HG03520 (cell line): Measurements from ENCODE around the gene SPAG4.

Source experiments
- ATAC-seq: cut with Tn5 transposase; IDR thresholded peaks from one replicate; pipeline ENCODE4 v1.9.1; 2021; ENCODE audit warnings: mild to moderate bottlenecking, moderate library complexity; ENCODE audit not compliant: unreplicated experiment

SPAG4 gene

GRCh38 chr20:35652641-35653429, 37.2 kb downstream of the SPAG4 start:
- no peak for ATAC-seq

- no peak for ATAC-seq
Measured at GRCh38 chr20:35653430-35653734, 37.8 kb downstream of the SPAG4 start.

GRCh38 chr20:35653893-35654292, 38.3 kb downstream of the SPAG4 start:
- ATAC-seq, result no peak

- no peak for ATAC-seq
Measured at GRCh38 chr20:35654415-35654814, 38.8 kb downstream of the SPAG4 start.

GRCh38 chr20:35657271-35657670, 41.6 kb downstream of the SPAG4 start:
- ATAC-seq, result no peak

- ATAC-seq, result no peak
Measured at GRCh38 chr20:35660122-35660937, 44.7 kb downstream of the SPAG4 start.

- ATAC-seq, result no peak
Measured at GRCh38 chr20:35661053-35661452, 45.4 kb downstream of the SPAG4 start.

GRCh38 chr20:35661908-35662307, 46.3 kb downstream of the SPAG4 start:
- ATAC-seq, result no peak

GRCh38 chr20:35662551-35662950, 46.9 kb downstream of the SPAG4 start:
- ATAC-seq, result no peak

GRCh38 chr20:35663516-35664465, 48.2 kb downstream of the SPAG4 start:
- peak; percentile 16 for ATAC-seq

- peak; percentile 69 for ATAC-seq
Measured at GRCh38 chr20:35664466-35665206, 49.0 kb downstream of the SPAG4 start, which contains the start of the genes CPNE1 and RBM12. TSS of gene CPNE1 (minus strand) at chr20:35664900. CDS start at chr20:35632923, 31,977 bp downstream. TSS of gene RBM12 (minus strand) at chr20:35664900. CDS start at chr20:35655322, 9,578 bp downstream.

- no peak for ATAC-seq
Measured at GRCh38 chr20:35665949-35666288, 50.3 kb downstream of the SPAG4 start.

GRCh38 chr20:35669221-35669620, 53.6 kb downstream of the SPAG4 start:
- no peak for ATAC-seq

- no peak for ATAC-seq
Measured at GRCh38 chr20:35669681-35670080, 54.1 kb downstream of the SPAG4 start.
